GM12878 (cell line): ENCODE measurements around the gene MIER3. TPM values are rescaled to one million over a fixed set of nuclear protein-coding genes. Genes with fewer than 3 reads are reported as not detected.

Source experiments
- ATAC-seq: fragments of 200-7000 bp; cut with Tn5 transposase; 3 replicates; pipeline ENCODE4 v1.9.1; 2020; ENCODE audit warnings: mild to moderate bottlenecking, moderate library complexity
- BruUV-seq: library from RNA; stranded (reverse); fragments of 400-500 nt; replicated peaks from 2 replicates; lab custom pipeline; 2021; lab: Mats Ljungman, UMichigan
- CTCF ChIA-PET: fragments of 300-600 bp; sonication (Branson Sonifier 250); formaldehyde crosslinking; extraction: SDS; loops from one replicate; lab custom pipeline; 2021; ENCODE audit warnings: inconsistent platforms; lab: Yijun Ruan, JAX
- POLR2A ChIA-PET: fragments of 350-600 bp; formaldehyde crosslinking; extraction: SDS; loops from one replicate; lab custom pipeline; 2021; ENCODE audit warnings: inconsistent platforms; lab: Charles Lee
- RAD21 ChIA-PET: fragments of 300-600 bp; sonication (Branson Sonifier 250); formaldehyde crosslinking; loops from one replicate; lab custom pipeline; 2023; ENCODE audit warnings: antibody characterized with exemption; ENCODE audit not compliant: unreplicated experiment; lab: Charles Lee
- SMC1A ChIA-PET: fragments of 300-600 bp; sonication (Branson Sonifier 250); formaldehyde crosslinking; loops from one replicate; lab custom pipeline; 2023; ENCODE audit not compliant: unreplicated experiment, uncharacterized antibody; lab: Charles Lee
- DNase-seq: peaks from one replicate; pipeline ENCODE4 v3.0.0-alpha.2; 2011; ENCODE audit warnings: low read depth, low spot score
- FAIRE-seq: peaks from 3 replicates; lab custom pipeline; 2011; peaks lifted over from hg19 to GRCh38; lab: Jason Lieb, UNC
- H2AFZ ChIP-seq: 2 replicates; pipeline ENCODE4 v1.6.0; 2011; ENCODE audit warnings: low read depth, low read length, control low read depth; ENCODE audit not compliant: control insufficient read depth
- H3K27ac ChIP-seq: 2 replicates; pipeline ENCODE4 v1.5.1; 2011; ENCODE audit warnings: control low read depth; ENCODE audit not compliant: control insufficient read depth, insufficient read depth
- H3K27me3 ChIP-seq, 2 experiments: replicated peaks in 1 of 2; 2 replicates each; pipeline versions ENCODE4 v1.6.0 to v1.6.1; 2011; ENCODE audit warnings: low read length in 1 of 2; ENCODE audit not compliant: control insufficient read depth in 2 of 2, insufficient read depth in 2 of 2
- H3K36me3 ChIP-seq, 2 experiments: 2 replicates each; pipeline ENCODE4 v1.5.1; 2011; ENCODE audit warnings: low read length in 1 of 2; ENCODE audit not compliant: control insufficient read depth in 2 of 2, insufficient read depth in 2 of 2
- H3K4me1 ChIP-seq: 2 replicates; pipeline ENCODE4 v1.6.1; 2011; ENCODE audit warnings: mild to moderate bottlenecking, low read length, moderate library complexity, mixed read lengths; ENCODE audit not compliant: control insufficient read depth, insufficient read depth
- H3K4me2 ChIP-seq: 2 replicates; pipeline ENCODE4 v1.6.0; 2011; ENCODE audit warnings: control low read depth; ENCODE audit not compliant: control insufficient read depth, insufficient read depth
- H3K4me3 ChIP-seq: fragments of 200-600 bp; sonication (generic); 2 replicates; pipeline ENCODE4 v1.5.1; 2016
- H3K79me2 ChIP-seq: 2 replicates; pipeline ENCODE4 v1.6.0; 2011; ENCODE audit warnings: low read length; ENCODE audit not compliant: control insufficient read depth, insufficient read depth
- H3K9ac ChIP-seq: 2 replicates; pipeline ENCODE4 v1.8.0; 2011; ENCODE audit warnings: low read length, control low read depth, mixed read lengths; ENCODE audit not compliant: control insufficient read depth, insufficient read depth
- H3K9me3 ChIP-seq: replicated peaks from 3 replicates; pipeline ENCODE4 v1.5.1; 2011; ENCODE audit warnings: mild to moderate bottlenecking, low read length; ENCODE audit not compliant: control insufficient read depth, insufficient read depth
- H4K20me1 ChIP-seq: 2 replicates; pipeline ENCODE4 v1.6.0; 2011; ENCODE audit not compliant: control insufficient read depth, insufficient read depth
- GABPA ChIP-seq: IDR thresholded peaks from 2 replicates; pipeline ENCODE4 v1.6.1; 2014; ENCODE audit warnings: antibody characterized with exemption, low read depth, mild to moderate bottlenecking, inconsistent platforms
- GATAD2B ChIP-seq: fragments of 450-650 bp; conservative IDR thresholded peaks from 2 replicates; pipeline ENCODE4 v1.6.1; 2017; ENCODE audit warnings: low read depth, mild to moderate bottlenecking, moderate library complexity
- HCFC1 ChIP-seq: fragments of 150-350 bp; IDR thresholded peaks from 2 replicates; pipeline ENCODE4 v1.6.1; 2014; ENCODE audit warnings: low read length
- JUND ChIP-seq: IDR thresholded peaks from 2 replicates; pipeline ENCODE4 v1.6.1; 2012; ENCODE audit warnings: low read depth, mild to moderate bottlenecking, low read length, improper control_type of control experiment, moderate library complexity
- MXI1 ChIP-seq: fragments of 150-350 bp; IDR thresholded peaks from 2 replicates; pipeline ENCODE4 v1.6.1; 2011; ENCODE audit warnings: low read depth, mild to moderate bottlenecking, inconsistent platforms, low read length, improper control_type of control experiment
- SMAD1 ChIP-seq: fragments of 450-650 bp; IDR thresholded peaks from 2 replicates; pipeline ENCODE4 v1.6.1; 2018; ENCODE audit warnings: mild to moderate bottlenecking, low read depth; ENCODE audit not compliant: partially characterized antibody
- SMAD5 ChIP-seq: IDR thresholded peaks from 2 replicates; pipeline ENCODE4 v1.6.1; 2016; ENCODE audit warnings: antibody characterized with exemption, low read depth
- ZBED1 ChIP-seq: IDR thresholded peaks from 2 replicates; pipeline ENCODE4 v1.6.1; 2016; ENCODE audit warnings: borderline replicate concordance
- ZBTB11 ChIP-seq: fragments of 450-650 bp; formaldehyde crosslinking; IDR thresholded peaks from 2 replicates; pipeline ENCODE4 v1.5.0; 2022; ENCODE audit warnings: mild to moderate bottlenecking, missing genetic modification characterization
- ZSCAN29 ChIP-seq: fragments of 450-650 bp; IDR thresholded peaks from 2 replicates; pipeline ENCODE4 v1.6.1; 2017; ENCODE audit warnings: mild to moderate bottlenecking, moderate library complexity
- in situ Hi-C: fragments of 300-500 bp; cut with MboI; formaldehyde crosslinking; loops from 9 replicates; pipeline ENCODE4 v1.14.3; 2018; ENCODE audit warnings: mixed read lengths
- intact Hi-C: fragments of 100-400 bp; cut with micrococcal nuclease; formaldehyde crosslinking; loops from one replicate; pipeline ENCODE4 v1.14.2; 2022; ENCODE audit not compliant: unreplicated experiment
- polyA plus RNA-seq, 11 experiments: library from polyadenylated mRNA; depleted of rRNA in 4 of 11; unstranded in 6 of 11; stranded (reverse) in 5 of 11; fragments of >200 nt; fragmentation: Nextera tagmentation in 4 of 11; fragmentation: Illumina TruSeq in 1 of 11; extraction: Ambion mirVana in 4 of 11; extraction: Trizol in 1 of 11; gene quantifications; 1 replicate in 1 of 11; 2 replicates in 10 of 11; pipeline versions ENCODE4 v1.2.1 to v1.2.3, GENCODE V29; 2011 to 2016; ENCODE audit warnings: inconsistent platforms in 2 of 11, missing spikeins in 2 of 11, low read depth in 1 of 11
- total RNA-seq, 4 experiments: library from RNA; depleted of rRNA in 3 of 4; stranded (reverse); fragments of >200 nt in 3 of 4; fragmentation: Illumina TruSeq in 1 of 4; extraction: Trizol in 1 of 4; gene quantifications; 2 replicates each; pipeline versions ENCODE4 v1.2.1 to v1.2.3, GENCODE V29; 2013 to 2021
- TF ChIP-seq, protein P1 (sequence below): fragments of 450-650 bp; IDR thresholded peaks from 2 replicates; pipeline ENCODE4 v1.6.1; 2018; ENCODE audit warnings: mild to moderate bottlenecking, low read depth, moderate library complexity; ENCODE audit not compliant: partially characterized antibody
- TF ChIP-seq, protein P2 (sequence below): IDR thresholded peaks from 2 replicates; pipeline ENCODE4 v1.6.1; 2012; ENCODE audit warnings: low read depth, low read length, improper control_type of control experiment
- TF ChIP-seq, protein P3 (sequence below): fragments of 450-650 bp; IDR thresholded peaks from 2 replicates; pipeline ENCODE4 v1.6.1; 2014; ENCODE audit warnings: mild to moderate bottlenecking

MIER3 gene
- total and polyA plus RNA-seq, 10 of the 15 experiments (the other 5 are each of a cell fraction or from before 2014, with no cell fraction given), result 2.9 to 14.6 (median 7.2) TPM

GRCh38 chr5:56950626-56951125 lies 1.2 kb downstream of the MIER3 start (continued):
- TF ChIP-seq, protein P1, sequence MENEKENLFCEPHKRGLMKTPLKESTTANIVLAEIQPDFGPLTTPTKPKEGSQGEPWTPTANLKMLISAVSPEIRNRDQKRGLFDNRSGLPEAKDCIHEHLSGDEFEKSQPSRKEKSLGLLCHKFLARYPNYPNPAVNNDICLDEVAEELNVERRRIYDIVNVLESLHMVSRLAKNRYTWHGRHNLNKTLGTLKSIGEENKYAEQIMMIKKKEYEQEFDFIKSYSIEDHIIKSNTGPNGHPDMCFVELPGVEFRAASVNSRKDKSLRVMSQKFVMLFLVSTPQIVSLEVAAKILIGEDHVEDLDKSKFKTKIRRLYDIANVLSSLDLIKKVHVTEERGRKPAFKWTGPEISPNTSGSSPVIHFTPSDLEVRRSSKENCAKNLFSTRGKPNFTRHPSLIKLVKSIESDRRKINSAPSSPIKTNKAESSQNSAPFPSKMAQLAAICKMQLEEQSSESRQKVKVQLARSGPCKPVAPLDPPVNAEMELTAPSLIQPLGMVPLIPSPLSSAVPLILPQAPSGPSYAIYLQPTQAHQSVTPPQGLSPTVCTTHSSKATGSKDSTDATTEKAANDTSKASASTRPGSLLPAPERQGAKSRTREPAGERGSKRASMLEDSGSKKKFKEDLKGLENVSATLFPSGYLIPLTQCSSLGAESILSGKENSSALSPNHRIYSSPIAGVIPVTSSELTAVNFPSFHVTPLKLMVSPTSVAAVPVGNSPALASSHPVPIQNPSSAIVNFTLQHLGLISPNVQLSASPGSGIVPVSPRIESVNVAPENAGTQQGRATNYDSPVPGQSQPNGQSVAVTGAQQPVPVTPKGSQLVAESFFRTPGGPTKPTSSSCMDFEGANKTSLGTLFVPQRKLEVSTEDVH, result no peak

DNA sequence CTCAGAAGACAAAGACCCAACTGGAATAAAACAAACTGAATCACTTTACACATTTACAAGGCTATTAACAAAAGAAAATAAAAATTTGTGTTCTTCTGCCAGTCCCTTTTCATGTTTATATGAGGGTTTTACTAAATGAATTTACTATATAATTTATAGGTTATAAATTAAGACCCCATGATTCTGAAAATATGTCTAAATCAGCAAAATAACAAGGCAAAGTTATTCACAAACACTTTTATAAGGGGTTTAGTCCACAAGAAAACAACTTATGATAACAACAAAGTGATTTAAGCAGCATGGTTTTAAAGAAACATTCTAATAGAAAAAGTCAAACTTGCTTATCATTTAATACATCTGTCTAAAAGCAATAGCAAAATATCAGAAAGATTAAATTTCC lies 4.9 kb downstream of the MIER3 start:
- H3K4me2 ChIP-seq, result no peak overlapping the region
- no peak for ATAC-seq
- H3K27me3 ChIP-seq, result no peaks in the 10 kb centered on the region
- ChIA-PET SMC1A (no interaction called here), POLR2A (no interaction called here), RAD21 (no interaction called here), CTCF (no interaction called here)
- H4K20me1 ChIP-seq, result no peaks in the 10 kb centered on the region
- H3K27ac ChIP-seq, result no peak overlapping the region
- no peaks in the 10 kb centered on the region for H3K9me3 ChIP-seq
- in situ Hi-C loops, result no loop called here
- peaks cover 14% of the 10 kb centered on the region for H3K79me2 ChIP-seq
- BruUV-seq, result no TSS peak
- H3K36me3 ChIP-seq, result peaks cover 2 to 8% of the 10 kb centered on the region in 2 experiments; a peak in 3 of 4 replicates
- H3K4me1 ChIP-seq, result no peaks in the 10 kb centered on the region
- H3K4me3 ChIP-seq, result no peak overlapping the region
- no peak for FAIRE-seq
- H2AFZ ChIP-seq, result no peak overlapping the region
- no peak for DNase-seq
- intact Hi-C loops, result no loop called here
- H3K9ac ChIP-seq, result no peak overlapping the region
- TF ChIP-seq ZBTB11 (no peak), ZSCAN29 (no peak), JUND (no peak), ZBED1 (no peak), MXI1 (no peak), GABPA (no peak), GATAD2B (no peak), SMAD1 (no peak), SMAD5 (no peak), HCFC1 (no peak)
- TF ChIP-seq, protein P2, sequence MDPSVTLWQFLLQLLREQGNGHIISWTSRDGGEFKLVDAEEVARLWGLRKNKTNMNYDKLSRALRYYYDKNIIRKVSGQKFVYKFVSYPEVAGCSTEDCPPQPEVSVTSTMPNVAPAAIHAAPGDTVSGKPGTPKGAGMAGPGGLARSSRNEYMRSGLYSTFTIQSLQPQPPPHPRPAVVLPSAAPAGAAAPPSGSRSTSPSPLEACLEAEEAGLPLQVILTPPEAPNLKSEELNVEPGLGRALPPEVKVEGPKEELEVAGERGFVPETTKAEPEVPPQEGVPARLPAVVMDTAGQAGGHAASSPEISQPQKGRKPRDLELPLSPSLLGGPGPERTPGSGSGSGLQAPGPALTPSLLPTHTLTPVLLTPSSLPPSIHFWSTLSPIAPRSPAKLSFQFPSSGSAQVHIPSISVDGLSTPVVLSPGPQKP, result no peak
- TF ChIP-seq, protein P3, sequence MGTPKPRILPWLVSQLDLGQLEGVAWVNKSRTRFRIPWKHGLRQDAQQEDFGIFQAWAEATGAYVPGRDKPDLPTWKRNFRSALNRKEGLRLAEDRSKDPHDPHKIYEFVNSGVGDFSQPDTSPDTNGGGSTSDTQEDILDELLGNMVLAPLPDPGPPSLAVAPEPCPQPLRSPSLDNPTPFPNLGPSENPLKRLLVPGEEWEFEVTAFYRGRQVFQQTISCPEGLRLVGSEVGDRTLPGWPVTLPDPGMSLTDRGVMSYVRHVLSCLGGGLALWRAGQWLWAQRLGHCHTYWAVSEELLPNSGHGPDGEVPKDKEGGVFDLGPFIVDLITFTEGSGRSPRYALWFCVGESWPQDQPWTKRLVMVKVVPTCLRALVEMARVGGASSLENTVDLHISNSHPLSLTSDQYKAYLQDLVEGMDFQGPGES, result no peak
